Hematopoietic multipotent progenitor cell treated with erythropoietin and hydrocortisone succinate and interleukin-3 and kit ligand, for 6 days (in vitro differentiated cells): ENCODE measurements around the gene CD72.
"Not testable (repeated sequence)": the region's sequence is repeated elsewhere in the genome, so short reads cannot be mapped to it uniquely, and the experiment has no call there.

Source experiments
- DNase-seq: peaks from one replicate; pipeline ENCODE4 v3.0.0-alpha.2; 2015

CD72 gene

DNA sequence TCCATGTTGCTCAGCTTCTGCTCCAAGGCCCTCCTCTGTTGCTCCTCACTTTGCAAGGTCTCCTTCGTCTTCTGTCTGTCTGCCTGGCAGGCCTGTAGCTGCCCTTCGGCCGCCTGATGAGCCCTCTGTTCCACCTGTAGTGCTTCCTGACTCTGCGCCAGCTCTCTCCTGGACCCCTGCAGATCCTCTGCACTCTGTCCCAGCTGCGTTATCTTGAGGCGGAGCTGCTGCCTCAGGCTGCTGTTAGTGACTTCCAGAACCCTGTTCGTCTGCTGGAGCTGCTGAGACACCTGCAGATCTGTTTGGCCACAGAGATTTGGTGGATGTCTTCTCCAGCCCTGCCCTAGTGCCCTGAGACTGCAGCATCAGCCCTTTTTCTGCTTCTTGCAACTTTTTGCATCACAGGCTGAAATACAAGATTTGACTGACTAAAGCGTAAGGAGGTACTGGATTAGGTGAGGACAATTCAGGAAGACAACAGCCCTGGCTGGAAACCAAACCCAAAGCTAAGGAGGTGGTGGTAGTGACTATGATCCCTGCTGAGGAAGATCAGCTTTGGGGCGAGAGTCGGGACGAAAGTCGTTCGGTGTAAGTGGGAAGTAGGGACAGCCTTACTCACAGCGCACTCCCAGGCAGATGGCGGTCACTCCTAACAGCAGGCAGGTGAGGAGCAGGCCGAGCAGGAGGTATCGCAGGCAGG lies 2.1 kb downstream of the CD72 start:
- no peak for DNase-seq

DNA sequence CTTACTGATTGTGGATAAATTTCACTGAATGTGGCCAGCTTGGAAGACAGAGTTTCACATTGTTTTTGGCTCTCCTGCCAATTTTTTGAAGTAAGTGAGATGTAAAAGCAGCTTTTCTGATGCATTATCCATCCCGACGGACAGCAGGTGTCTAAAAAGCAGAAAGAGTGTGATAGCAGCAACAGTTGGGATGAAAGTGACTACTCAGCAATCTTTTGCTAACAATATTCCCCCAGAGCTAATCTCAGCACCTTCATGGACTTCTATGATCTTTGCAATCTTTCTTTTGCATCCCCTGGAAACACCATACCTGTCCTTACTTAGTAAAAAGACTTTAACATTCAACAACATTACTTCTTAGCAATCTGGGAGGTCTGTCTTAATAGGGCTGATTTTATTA lies 5.4 kb downstream of the CD72 start:
- DNase-seq = no peak

DNA sequence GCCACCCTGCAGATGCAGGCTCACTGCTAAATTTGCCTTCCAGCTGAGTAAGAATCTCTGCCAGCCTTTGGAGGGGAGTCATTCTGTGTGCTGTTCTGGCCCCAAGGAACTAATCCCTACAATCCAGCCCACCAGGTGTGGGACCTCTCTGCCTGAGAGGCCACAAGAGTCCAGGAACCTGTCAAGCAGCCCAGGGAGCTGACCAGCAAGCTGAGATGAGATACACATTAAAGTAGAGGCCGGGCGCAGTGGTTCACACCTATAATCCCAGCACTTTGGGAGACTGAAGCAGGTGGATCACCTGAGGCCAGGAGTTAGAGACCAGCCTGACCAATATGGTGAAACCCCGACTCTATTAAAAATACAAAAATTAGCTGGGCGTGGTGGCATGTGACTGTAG lies 6.1 kb downstream of the CD72 start:
- not testable (repeated sequence) for DNase-seq

DNA sequence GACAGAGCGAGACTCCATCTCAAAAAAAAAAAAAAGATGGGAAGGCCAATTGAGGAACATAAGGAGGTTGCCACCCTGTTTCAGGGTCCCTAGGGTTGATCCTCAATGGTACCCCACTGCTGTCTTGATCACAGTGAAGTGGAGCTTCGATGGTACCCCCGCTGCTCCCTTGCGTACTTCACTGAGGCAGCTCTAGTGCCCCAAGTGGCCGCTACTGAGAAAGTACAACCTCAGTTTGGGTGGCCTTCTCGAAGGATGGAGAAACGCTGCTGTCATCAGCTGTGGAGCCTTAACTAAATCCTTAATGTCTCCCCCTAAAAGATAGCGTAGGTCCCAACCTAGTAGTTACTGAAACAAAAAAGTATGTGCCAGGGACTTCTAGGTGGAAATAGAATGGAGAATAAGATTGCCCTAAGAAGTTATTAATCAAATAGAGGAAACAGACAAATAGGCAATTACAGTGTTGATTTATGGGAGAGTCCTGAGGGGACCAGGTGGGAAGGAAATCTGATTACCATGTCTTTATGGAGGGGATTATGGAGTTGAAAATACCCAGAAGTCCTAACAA lies 6.9 kb downstream of the CD72 start:
- DNase-seq = peak; percentile 78

DNA sequence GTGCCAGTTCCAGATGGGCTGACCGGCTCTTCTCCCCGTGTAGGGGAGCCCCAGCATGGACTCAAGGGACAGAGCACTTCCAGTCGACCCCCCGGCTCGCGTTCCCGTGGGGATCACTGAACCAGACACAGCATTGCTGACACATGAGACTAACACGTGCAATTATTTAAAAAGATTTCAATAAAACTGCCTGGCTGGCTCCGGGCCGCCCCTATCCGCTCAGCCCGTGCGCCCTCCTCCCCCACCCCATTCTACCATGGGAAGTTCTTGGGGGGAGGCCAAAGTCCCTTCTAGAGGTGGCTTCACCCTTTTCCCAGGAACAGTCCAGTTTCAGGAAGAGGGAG lies 8.4 kb downstream of the CD72 start:
- DNase-seq = no peak

DNA sequence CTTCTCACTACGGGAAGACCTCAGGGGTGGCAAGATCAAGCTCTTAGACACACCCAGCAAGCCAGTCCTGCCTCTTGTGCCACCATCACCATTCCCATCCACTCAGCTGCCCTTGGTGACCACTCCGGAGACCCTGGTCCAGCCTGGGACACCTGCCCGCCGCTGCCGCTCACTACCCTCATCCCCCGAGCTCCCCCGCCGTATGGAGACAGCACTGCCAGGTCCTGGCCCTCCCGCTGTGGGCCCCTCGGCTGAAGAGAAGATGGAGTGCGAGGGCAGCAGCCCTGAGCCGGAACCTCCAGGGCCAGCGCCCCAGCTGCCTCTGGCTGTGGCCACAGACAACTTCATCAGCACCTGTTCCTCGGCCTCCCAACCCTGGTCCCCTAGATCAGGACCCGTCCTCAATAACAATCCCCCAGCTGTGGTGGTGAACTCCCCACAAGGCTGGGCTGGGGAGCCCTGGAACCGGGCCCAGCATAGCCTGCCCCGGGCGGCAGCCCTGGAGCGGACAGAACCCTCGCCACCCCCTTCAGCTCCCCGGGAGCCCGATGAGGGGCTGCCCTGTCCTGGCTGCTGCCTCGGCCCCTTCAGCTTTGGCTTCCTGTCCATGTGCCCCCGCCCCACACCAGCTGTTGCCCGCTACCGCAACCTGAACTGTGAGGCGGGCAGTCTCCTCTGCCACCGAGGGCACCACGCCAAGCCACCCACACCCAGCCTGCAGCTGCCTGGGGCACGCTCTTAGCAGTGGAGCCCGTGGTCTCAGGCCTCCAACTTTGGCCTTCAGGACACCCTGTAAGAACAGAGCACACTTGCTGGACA lies 9.0 kb downstream of the CD72 start:
- DNase-seq = no peak

DNA sequence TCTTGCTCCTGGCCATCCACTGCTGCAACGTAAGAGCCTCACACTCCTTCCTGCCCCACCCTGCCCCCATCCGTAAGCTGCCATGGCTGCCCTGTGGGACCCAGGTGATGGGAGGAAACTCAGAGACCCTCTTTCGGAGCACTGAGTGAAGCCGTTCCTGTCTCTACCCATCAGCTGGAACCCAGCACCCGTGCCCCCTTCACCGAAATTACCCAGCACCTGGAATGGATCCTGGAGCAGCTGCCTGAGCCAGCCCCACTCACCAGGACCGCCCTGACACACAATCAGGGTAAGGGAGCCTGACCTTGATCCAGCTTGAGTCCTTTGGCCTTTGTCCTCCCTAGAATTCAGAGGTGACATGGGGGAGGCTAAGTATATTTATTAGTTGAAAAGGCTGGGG lies 10.0 kb downstream of the CD72 start:
- DNase-seq = no peak

DNA sequence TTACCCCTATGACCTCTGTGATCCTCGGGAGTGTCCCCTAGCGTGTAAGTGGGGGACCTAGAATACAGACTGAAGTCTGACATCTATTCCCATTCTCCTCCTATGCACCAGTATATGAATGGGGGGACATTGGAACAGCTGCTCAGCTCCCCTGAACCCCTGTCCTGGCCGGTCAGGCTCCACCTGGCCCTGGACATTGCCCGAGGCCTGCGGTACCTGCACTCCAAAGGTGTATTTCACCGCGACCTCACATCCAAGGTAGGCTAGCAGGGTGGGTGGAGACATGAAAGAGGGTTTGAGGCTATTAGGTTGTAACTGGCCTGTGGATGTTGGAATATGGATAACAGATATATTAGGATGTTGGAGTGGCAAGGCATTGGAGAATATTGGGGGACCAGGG lies 11.5 kb downstream of the CD72 start:
- DNase-seq = no peak

DNA sequence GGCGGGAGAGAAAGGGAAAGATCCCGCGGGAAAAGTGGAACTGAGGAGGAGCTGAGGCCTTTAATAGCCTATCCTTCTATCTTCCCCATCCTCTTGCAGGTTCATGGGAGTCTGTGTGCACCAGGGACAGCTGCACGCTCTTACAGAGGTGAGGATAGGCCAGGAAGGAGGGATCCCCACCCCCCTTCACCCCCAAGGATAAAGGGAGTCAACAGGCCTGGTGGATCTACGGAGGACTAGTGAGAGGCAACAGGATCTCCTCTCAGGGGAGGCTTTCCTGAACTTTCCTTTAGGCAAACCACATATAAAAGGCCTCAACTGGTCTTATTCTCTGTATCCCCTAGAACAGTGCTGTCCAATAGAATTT lies 12.1 kb downstream of the CD72 start:
- no peak for DNase-seq

DNA sequence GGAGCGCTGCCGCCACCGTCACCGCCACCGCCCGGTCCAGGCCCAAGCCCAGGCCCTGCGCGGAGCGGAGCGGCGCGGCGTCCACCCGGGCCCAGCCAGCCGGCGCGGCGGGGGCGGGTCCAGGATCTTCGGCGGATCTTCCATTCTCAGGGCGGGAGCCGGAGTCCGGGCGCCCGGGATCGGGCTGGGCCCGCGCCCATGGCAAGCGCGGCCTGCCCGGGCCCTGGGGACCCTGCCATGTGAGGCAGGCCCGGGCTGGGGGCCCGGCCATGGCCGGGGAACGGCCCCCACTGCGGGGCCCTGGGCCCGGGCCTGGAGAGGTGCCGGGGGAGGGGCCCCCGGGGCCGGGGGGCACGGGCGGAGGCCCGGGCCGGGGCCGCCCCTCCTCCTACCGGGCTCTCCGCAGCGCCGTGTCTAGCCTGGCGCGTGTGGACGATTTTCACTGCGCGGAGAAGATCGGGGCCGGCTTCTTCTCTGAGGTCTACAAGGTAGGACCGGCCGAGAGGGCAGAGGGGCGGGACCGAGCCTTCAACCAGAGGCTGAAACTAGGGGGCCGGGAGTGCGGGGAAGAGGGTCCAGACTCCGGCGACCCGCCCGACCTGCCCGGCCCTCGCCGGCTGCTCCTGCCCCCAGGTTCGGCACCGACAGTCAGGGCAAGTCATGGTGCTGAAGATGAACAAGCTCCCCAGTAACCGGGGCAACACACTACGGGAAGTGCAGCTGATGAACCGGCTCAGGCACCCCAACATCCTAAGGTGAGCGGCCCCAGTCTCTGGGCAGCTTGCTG lies 12.7 kb downstream of the CD72 start:
- DNase-seq = peak; percentile 42

DNA sequence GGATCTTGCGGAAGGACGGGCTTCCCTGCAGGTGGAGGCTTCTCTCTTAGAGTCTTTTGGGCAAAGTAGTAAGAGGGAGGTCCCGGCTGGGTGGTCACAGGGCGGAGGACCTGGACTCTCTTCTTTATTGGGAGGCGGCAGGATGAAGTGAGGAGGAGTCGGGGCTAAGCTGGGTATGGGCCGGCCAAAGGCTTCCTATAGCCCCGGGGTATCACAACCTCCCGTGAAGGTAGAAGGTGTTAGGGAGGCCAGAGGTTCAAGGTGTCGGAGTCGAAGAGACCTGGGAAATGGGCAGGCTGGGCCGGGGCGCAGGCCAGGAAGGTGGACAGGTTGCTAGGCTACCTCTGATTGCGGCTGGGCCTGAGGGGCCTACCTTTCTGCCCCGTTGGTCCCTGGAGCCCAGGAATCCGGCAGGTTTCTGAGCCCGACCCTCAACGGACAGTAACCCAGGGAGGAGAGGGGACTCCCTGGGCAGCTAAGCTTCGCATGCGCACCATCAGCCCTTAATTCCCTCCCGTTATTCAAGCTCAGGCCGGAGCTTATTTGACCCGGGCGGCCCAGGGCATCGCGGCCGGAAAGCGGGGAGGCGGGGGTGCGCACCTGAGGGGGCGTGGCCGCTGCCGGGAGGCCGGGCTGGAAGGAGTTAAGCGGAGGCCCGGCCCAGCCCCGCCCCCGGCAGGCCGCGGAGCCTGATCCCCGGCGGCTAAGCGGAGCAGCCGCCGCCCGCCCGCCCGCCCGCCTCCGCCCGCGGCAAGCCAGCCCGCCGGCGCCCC lies 13.4 kb downstream of the CD72 start, which contains the start of gene TESK1:
TSS of gene TESK1 (plus strand) at position 685 of the 773 bp plus-strand sequence. CDS start 358 bp downstream, outside the sequence.
- DNase-seq = peak; percentile 79

DNA sequence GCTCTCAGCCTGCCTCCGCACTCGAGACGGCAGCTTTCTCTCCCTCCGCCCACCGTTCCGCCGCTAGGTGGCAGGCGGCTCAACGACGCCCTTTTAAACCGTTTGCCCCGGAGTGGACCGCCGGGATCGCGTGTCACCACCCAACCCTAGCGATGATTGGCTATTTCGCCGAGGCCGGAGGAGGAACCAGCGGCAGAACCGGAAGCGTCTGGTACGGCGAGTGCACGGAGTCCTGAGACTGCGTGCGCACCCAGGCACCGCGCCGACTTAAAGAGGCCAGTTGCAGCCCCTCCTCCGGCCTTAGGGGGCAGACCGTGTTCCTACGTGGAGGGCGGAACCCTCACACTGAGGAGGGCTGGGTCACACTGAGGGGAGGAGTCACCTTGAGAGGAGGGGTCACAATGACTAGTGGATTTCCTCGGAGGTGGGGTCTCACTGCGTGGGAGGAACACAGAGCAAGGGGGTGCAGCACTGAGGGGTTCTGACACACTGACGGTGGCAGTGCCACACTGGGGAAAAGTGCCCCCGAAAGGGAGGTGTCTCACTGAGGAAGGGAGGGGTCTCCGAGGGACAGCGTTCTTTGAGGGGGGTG lies 14.1 kb downstream of the CD72 start:
- peak; percentile 100 for DNase-seq

DNA sequence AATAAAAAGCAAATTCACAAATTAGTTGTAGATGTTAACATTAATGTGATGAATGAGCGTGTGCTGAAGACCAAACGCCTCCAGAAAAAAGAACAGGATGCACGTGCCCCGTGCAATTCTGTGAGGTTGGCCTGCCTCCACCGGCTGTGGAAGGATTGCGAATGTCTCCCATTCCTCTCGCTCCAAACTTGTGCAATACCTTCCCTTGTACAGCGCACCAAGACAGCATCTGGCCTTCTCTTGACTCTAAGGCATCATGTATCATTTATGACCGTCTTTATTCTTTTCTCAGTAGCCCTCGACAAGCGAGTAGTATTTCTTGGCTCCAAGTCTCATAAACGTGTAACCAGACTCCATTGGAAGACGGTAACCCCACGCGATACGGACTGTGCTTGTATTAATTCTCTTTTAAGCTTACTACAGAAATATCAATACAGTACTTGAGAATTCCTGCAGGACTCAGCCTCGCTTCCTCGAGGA lies 14.7 kb downstream of the CD72 start:
- DNase-seq = peak; percentile 48

DNA sequence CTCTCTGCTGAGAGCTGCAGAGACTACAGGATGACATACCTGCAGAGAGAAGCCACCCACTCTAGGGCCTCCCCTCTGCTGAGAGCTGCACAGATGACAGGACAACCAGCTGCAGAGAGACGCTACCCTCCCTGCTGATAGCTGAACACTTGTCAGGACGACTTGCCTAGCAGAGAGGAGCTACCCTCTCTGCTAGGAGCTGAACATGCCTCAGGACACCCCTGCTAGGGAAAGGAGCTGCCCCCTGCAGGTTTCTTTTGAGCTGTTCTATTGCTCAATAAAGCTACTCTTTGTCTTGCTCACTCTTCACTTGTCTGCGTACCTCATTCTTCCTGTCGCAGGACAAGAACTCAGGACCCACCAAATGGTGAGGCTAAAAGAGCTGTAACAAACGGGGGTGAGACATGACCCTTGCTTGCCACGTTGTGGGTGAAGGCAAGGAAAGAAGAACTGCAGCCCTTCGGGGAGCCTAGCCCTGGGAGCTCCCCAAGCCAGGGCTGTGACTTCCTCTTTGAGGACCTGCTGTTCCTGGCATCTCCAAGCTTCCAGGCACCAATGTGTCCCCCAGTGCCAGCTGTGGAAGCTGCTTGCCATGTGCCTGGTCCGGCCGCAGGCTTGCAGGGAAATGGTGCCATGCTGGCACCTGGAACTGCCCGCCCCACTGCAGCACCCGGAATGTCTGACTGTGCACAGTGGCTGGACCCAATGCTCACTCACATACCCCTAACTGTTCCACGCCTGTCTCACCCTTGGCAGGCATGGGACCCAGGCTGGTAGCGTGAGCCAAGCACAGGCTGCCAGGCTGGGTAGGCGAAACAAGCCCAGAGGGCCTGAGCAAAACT lies 18.2 kb downstream of the CD72 start:
- peak; percentile 32 for DNase-seq

DNA sequence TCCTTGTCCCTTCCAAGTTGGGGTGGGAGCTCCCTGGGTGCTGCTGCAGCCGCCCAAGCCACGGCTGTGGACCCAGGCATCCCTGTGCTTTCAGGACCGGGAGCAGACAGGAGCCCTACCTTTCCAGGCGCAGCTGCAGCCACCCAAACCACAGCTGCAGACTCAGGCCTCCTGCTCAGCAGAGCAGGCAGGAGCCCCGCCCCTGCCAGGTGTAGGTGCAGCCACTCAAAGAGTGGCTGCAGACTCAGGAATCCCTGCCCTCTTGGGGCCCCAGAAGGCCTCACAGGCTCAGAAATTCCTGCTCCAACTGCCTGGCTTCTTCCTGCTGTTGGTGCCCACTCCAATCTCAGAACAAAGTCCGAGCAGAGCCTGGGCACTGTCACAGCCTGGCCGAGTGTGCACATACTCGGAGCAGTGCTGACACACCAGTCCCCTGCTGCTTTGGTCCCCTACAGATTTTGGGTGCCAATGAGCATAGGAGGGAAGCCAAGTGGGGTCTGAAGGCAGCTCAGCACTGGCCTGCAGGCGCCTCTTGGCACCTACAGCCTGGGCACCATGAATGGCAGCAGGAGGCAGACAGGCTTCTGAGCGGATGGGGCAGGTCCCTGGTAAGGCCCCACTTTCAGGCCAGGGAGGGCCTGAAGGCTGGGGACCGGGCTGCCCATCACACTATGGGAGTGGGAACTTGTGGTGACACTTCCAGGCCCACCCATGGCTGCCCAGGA lies 19.2 kb downstream of the CD72 start:
- no peak for DNase-seq

DNA sequence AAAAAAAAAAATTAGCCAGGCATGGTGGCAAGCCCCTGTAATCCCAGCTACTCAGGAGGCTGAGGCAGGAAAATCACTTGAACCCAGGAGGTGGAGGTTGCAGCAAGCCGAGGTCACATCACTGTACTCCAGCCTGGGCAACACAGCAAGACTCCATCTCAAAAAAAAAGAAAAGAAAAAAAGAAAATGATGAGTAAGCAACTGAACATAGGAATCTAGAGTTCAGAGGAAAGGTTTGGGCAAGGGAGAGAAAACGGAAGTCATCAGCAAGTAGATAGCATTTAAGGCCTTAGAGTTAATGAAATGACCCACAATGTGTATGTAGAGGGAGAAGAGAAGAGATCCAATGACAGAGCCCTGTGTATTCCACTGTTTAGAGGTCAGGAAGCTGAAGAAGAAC lies 21.3 kb downstream of the CD72 start:
- not testable (repeated sequence) for DNase-seq

DNA sequence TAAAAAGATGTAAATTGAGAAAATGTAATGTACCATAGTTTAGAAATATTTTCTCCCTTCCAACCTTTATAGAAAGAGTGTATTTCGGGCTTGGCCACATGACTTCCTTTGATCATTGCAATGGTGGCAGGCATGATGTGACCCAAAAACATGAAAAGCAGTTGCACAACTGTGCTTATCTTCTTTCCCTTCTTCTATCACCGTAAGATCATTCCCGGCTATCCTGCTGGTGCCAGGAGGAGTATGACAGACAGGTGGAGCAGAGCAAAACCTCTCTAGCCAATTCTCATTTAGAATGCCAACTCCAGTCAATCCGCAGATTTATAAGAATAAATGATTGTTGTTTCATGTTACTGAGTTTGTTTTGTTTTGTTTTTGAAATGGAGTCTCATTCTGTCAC lies 23.7 kb downstream of the CD72 start:
- no peak for DNase-seq

DNA sequence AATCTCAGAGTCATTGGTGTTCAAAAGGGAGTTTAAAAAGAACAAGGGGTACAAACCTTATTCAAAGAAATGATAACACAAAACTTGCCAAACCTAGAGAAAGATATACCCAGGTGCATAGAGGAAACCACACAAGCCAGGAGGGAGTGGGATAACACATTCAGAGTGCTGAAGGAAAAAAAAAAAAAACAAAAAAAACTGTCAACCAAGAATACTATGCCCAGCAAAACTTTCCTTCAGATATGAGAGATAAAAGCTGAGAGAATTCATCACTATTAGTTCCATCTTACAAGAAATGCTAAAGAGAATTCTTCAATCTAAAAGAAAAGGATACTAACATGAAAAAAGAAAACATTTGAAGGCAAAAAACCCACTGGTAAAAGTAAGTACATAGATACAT lies 24.6 kb downstream of the CD72 start:
- no peak for DNase-seq

DNA sequence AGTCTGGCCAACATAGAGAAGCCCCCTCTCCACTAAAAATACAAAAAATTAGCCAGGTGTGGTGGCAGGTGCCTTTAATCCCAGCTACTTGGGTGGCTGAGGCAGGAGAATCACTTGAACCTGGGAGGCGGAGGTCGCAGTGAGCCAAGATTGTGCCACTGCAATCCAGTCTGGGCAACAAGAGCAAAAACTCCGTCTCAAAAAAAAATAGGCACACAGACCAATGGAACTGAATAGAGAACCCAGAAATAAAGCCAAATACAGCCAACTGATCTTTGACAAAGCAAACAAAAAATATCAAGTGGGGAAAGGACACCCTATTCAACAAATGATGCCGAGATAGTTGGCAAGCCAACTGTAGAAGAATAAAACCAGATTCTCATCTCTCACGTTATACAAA lies 29.7 kb downstream of the CD72 start:
- DNase-seq = not testable (repeated sequence)

DNA sequence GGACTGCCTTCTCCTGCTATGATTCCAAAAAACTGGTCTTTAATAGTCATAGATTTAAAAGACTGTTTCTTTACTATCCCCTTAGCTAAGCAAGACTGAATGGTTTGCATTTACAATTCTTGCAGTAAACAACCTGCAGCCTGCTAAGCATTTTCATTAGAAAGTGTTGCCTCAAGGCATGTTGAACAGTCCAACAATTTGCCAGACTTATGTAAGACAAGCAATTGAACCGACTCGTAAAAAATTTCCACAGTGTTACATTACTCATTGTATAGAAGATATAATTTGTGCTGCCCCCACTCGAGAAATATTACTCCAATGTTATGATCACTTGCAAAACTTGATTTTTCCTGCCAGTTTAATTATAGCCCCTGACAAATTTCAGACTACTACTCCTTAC lies 33.5 kb downstream of the CD72 start:
- DNase-seq = not testable (repeated sequence)
